ENCODE measurements around the gene C10orf71. TPM values are rescaled to one million over a fixed set of nuclear protein-coding genes. Genes with fewer than 3 reads are reported as not detected.

C10orf71 gene
- total RNA-seq, 1 experiment from 2014 or later = not detected

GRCh38 chr10:49308881-49309280 is 9.9 kb downstream of the C10orf71 start:
- H3K36me3 ChIP-seq (ENCODE audit: control insufficient read depth, insufficient read depth, low read length) = no peaks in the 10 kb centered on the region
- H3K9me3 ChIP-seq = no peaks in the 10 kb centered on the region
- Mint-ChIP-seq H3K4me1 (ENCODE audit: low read depth, unreplicated experiment) (no peaks in the 10 kb centered on the region), H3K36me3 (ENCODE audit: insufficient read depth, unreplicated experiment) (no peaks in the 10 kb centered on the region), H3K9me3 (ENCODE audit: unreplicated experiment) (no peaks in the 10 kb centered on the region), H3K27ac (ENCODE audit: unreplicated experiment) (no peak overlapping the region), H3K4me3 (ENCODE audit: unreplicated experiment) (no peak overlapping the region), H3K27me3 (ENCODE audit: insufficient read depth, unreplicated experiment) (peaks cover 33% of the 10 kb centered on the region)
- no peaks in the 10 kb centered on the region; the same call in 1 of the 2 replicates for H3K27me3 ChIP-seq (replicated peaks; ENCODE audit: control insufficient read depth, insufficient read depth, low read length)
- no peak overlapping the region for H3K4me3 ChIP-seq (ENCODE audit: low read depth, low read length)
- no peak for DNase-seq
- no peaks in the 10 kb centered on the region for H3K4me1 ChIP-seq
- BruUV-seq (replicated peaks) = no TSS peak
- ChIA-PET POLR2A (no interaction called here), CTCF (no interaction called here)
- intact Hi-C loops (cut with micrococcal nuclease; ENCODE audit: unreplicated experiment) = no loop called here
- no peak for TF ChIP-seq CTCF (IDR thresholded peaks at IDR 0.05; ENCODE audit: insufficient read depth in 1 of 2, low read depth in 1 of 2, low read length in 1 of 2, severe bottlenecking in 1 of 2, unreplicated experiment in 1 of 2)

GRCh38 chr10:49309691-49310411 is 10.9 kb downstream of the C10orf71 start:
- CTCF ChIA-PET = no interaction called here
- no peak for TF ChIP-seq CTCF (IDR thresholded peaks at IDR 0.05; ENCODE audit: insufficient read depth in 1 of 2, low read depth in 1 of 2, low read length in 1 of 2, severe bottlenecking in 1 of 2, unreplicated experiment in 1 of 2)
- Mint-ChIP-seq H3K9me3 (ENCODE audit: unreplicated experiment) (no peaks in the 10 kb centered on the region), H3K27me3 (ENCODE audit: insufficient read depth, unreplicated experiment) (peaks cover 28% of the 10 kb centered on the region), H3K4me1 (ENCODE audit: low read depth, unreplicated experiment) (no peaks in the 10 kb centered on the region), H3K4me3 (ENCODE audit: unreplicated experiment) (no peak overlapping the region), H3K27ac (ENCODE audit: unreplicated experiment) (no peak overlapping the region), H3K36me3 (ENCODE audit: insufficient read depth, unreplicated experiment) (no peaks in the 10 kb centered on the region)
- Histone ChIP-seq H3K9me3 (no peaks in the 10 kb centered on the region), H3K4me3 (ENCODE audit: low read depth, low read length) (no peak overlapping the region), H3K36me3 (ENCODE audit: control insufficient read depth, insufficient read depth, low read length) (no peaks in the 10 kb centered on the region), H3K4me1 (no peaks in the 10 kb centered on the region), H3K27me3 (replicated peaks; ENCODE audit: control insufficient read depth, insufficient read depth, low read length) (no peaks in the 10 kb centered on the region; the same call in 1 of the 2 replicates)
- DNase-seq = no peak
- POLR2A ChIA-PET = no interaction called here
- intact Hi-C loops (cut with micrococcal nuclease; ENCODE audit: unreplicated experiment) = no loop called here
- BruUV-seq (replicated peaks) = no TSS peak

- BruUV-seq (replicated peaks) = no TSS peak
These were observed 11.5 kb downstream of the C10orf71 start for GRCh38 chr10:49310460-49310859.

More at GRCh38 chr10:49310460-49310859, 11.5 kb downstream of the C10orf71 start:
- Mint-ChIP-seq H3K4me3 (ENCODE audit: unreplicated experiment) (no peak overlapping the region), H3K27ac (ENCODE audit: unreplicated experiment) (no peak overlapping the region), H3K27me3 (ENCODE audit: insufficient read depth, unreplicated experiment) (peaks cover 25% of the 10 kb centered on the region), H3K9me3 (ENCODE audit: unreplicated experiment) (no peaks in the 10 kb centered on the region), H3K4me1 (ENCODE audit: low read depth, unreplicated experiment) (no peaks in the 10 kb centered on the region), H3K36me3 (ENCODE audit: insufficient read depth, unreplicated experiment) (no peaks in the 10 kb centered on the region)
- Histone ChIP-seq H3K4me3 (ENCODE audit: low read depth, low read length) (no peak overlapping the region), H3K4me1 (no peaks in the 10 kb centered on the region), H3K27me3 (replicated peaks; ENCODE audit: control insufficient read depth, insufficient read depth, low read length) (no peaks in the 10 kb centered on the region; the same call in 1 of the 2 replicates), H3K36me3 (ENCODE audit: control insufficient read depth, insufficient read depth, low read length) (no peaks in the 10 kb centered on the region), H3K9me3 (no peaks in the 10 kb centered on the region)
- POLR2A ChIA-PET = no interaction called here
- TF ChIP-seq CTCF (IDR thresholded peaks at IDR 0.05; ENCODE audit: insufficient read depth in 1 of 2, low read depth in 1 of 2, low read length in 1 of 2, severe bottlenecking in 1 of 2, unreplicated experiment in 1 of 2) = no peak
- DNase-seq = no peak
- intact Hi-C loops (cut with micrococcal nuclease; ENCODE audit: unreplicated experiment) = no loop called here
- CTCF ChIA-PET = no interaction called here

Measured in Caco-2 (cell line).